Fibroblast of the aortic adventitia (primary cell): Measurements from ENCODE around the gene NREP. TPM values are rescaled to one million over a fixed set of nuclear protein-coding genes. Genes with fewer than 3 reads are reported as not detected.

ENCODE experiments used
- DNase-seq: peaks from one replicate; pipeline ENCODE4 v3.0.0-alpha.2; 2010; ENCODE audit warnings: low read depth
- H3K4me3 ChIP-seq: 2 replicates; pipeline ENCODE4 v1.5.1; 2011; ENCODE audit warnings: low read depth, mild to moderate bottlenecking, control low read depth, low read length, moderate library complexity
- CTCF ChIP-seq: IDR thresholded peaks from 2 replicates; pipeline ENCODE4 v1.5.1; 2011; ENCODE audit warnings: mild to moderate bottlenecking, low read length, control low read depth, inconsistent platforms; ENCODE audit not compliant: insufficient read depth
- total RNA-seq: library from RNA; depleted of rRNA; stranded (reverse); fragments of >200 nt; gene quantifications from 2 replicates; pipeline ENCODE4 v1.2.3, GENCODE V29; 2012; ENCODE audit warnings: low replicate concordance

The NREP gene
- total RNA-seq, 1 donor: 102 TPM

GRCh38 chr5:111757355-111758283, 625 bp upstream of the NREP start:
- DNase-seq: peak; percentile 96
- peak; percentile 79 for TF ChIP-seq CTCF
- peak overlapping the region; percentile 63 for H3K4me3 ChIP-seq

- H3K4me3 ChIP-seq: peak overlapping the region; percentile 63
- peak; percentile 77 for DNase-seq
- TF ChIP-seq CTCF: no peak
Measured at GRCh38 chr5:111755942-111756381, 1.0 kb downstream of the NREP start.

GRCh38 chr5:111755345-111755941, 1.6 kb downstream of the NREP start:
- no peak for DNase-seq
- H3K4me3 ChIP-seq: peak overlapping the region; percentile 63
- TF ChIP-seq CTCF: no peak

- H3K4me3 ChIP-seq: peak overlapping the region; percentile 6
- DNase-seq: no peak
Measured at GRCh38 chr5:111753884-111754589, 3.0 kb downstream of the NREP start.

GRCh38 chr5:111752426-111752965, 4.5 kb downstream of the NREP start:
- no peak overlapping the region for H3K4me3 ChIP-seq
- no peak for TF ChIP-seq CTCF
- DNase-seq: no peak

More at GRCh38 chr5:111753884-111754589, 3.0 kb downstream of the NREP start:
- no peak for TF ChIP-seq CTCF

GRCh38 chr5:111749303-111750026, 7.5 kb downstream of the NREP start:
- no peak overlapping the region for H3K4me3 ChIP-seq
- TF ChIP-seq CTCF: no peak
- DNase-seq: no peak
